Left kidney (tissue), 2 donors: ENCODE measurements around the gene CDK19. TPM values are rescaled to one million over a fixed set of nuclear protein-coding genes. Genes with fewer than 3 reads are reported as not detected.
"Not testable (repeated sequence)": the region's sequence is repeated elsewhere in the genome, so short reads cannot be mapped to it uniquely, and the experiment has no call there.

Source experiments
- DNase-seq: peaks from one replicate; pipeline ENCODE4 v3.0.0-alpha.2; 2013
- polyA plus RNA-seq: library from polyadenylated mRNA; unstranded; fragments of 120-200 nt; gene quantifications from one replicate; pipeline ENCODE4 v1.2.1, GENCODE V29; 2013; ENCODE audit not compliant: insufficient read length

CDK19 gene
- polyA plus RNA-seq, 1 donor: 43.8 TPM

DNA sequence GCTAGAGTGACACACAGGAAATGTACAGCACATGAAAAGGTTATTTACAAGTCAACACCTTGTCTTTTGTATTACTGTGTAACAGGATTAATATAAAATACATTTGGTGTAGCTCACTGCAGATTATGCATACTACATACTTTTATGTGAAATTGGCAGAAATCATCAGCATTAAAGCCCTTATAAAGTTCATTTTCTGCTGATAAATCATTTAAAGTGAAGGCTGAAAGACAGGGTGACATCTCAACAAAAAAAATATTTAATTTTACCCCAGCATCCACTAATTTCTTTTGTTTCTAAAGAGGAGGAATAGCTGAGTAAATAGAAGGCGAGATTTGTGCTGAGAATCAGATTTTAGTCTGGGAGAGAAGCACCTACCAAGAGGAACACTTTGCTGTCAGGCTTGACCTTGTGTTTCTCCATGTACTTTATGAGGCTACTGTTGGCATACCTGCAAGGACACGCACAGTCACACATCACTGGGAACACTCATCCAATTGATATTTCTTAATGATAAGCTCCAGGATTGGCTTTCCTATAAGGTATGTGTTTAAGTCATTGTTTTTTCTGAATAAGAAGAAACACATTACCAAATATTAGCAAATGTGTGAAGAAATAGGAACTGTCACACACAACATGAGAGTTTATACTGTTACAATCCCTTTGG is 192.2 kb downstream of the CDK19 start:
- no peak for DNase-seq

DNA sequence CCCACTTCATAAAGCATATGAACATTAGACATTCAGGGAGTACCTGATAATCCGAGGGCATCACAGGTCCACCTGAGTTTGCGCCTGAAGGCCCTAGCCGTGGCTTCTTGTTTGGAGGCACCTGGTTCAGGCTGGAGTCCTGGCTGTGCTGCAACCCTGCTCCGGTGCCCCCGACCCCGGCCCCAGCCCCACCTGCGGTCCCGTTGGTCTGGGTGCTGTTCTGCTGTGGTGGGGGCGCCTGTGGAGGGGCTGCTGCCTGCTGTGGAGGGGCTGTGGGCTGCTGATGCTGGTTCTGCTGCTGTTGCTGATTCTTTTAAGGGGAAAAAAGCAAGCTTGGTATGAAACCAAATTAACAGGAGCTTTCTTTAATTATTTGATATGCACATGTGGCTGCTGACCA is 194.2 kb downstream of the CDK19 start:
- DNase-seq: no peak

DNA sequence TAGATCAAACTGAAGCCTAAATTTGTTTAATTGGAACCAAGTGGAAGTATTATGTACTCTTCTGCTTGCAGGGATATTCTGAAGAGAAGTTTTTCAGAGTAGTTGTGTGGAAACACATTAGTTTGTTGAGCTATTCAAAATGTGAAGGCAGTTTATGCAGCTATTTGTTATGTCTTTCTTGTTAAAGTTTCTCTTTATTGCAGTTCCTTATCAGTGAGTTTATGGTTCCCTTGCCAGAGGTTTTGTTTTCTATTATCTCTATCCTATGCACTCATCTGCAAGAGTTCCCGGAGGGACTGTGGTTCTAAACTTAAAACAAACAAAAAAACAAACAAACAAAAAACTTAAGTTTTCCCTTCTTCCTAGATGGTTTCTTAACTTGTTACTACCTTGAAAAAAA is 195.2 kb downstream of the CDK19 start:
- DNase-seq: no peak

GRCh38 chr6:110619275-110619908 is 195.9 kb downstream of the CDK19 start:
- DNase-seq: no peak

GRCh38 chr6:110618591-110619267 is 196.5 kb downstream of the CDK19 start:
- DNase-seq: no peak

GRCh38 chr6:110617057-110617456 is 198.2 kb downstream of the CDK19 start:
- DNase-seq: no peak

GRCh38 chr6:110615722-110616121 is 199.5 kb downstream of the CDK19 start:
- no peak for DNase-seq

GRCh38 chr6:110614586-110614985 is 200.7 kb downstream of the CDK19 start:
- no peak for DNase-seq

GRCh38 chr6:110614106-110614505 is 201.2 kb downstream of the CDK19 start:
- DNase-seq: no peak

- no peak for DNase-seq
These were observed 201.9 kb downstream of the CDK19 start for GRCh38 chr6:110613356-110613755.

DNA sequence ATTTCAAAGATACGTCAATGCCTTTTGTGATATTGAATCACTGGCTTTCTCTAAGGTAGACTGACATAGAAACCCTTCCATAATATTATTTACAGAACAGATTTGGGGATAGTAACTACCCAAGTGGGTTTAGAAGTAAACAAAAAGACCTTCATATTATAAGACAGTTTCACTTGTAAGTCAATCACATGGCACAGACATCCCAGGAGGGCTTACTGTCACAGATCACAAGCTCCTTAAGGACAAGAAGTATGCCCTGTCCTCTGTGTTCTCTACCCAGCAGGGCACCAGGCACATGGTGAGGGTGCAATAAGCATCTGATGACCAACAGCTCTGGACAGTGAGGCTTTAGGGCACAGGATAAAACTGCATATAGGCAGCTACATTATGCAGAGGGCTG is 203.0 kb downstream of the CDK19 start:
- no peak for DNase-seq

GRCh38 chr6:110609101-110609500 is 206.2 kb downstream of the CDK19 start:
- DNase-seq: no peak

DNA sequence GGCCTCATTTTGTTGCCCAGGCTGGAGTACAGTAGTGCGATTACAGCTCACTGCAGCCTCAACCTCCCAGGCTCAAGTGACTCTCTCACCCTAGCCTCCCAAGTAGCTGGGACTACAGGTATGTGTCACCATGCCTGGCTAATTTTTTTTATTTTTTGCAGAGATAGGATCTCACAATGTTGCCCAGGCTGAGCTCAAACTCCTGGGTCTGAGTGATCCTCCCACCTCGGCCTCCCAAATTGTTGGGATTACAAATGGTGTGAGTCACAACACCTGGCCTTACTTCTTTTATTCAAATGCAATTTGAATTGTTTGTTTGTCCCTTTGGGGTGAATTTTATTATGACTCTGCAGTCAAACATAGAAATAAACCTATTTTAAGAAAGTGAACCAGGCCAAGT is 207.1 kb downstream of the CDK19 start:
- no peak for DNase-seq

- DNase-seq: no peak
These were observed 209.1 kb downstream of the CDK19 start for GRCh38 chr6:110606151-110606550.

- not testable (repeated sequence) for DNase-seq
These were observed 214.6 kb downstream of the CDK19 start for GRCh38 chr6:110600640-110601039.

GRCh38 chr6:110597761-110598160 is 217.5 kb downstream of the CDK19 start:
- peak; percentile 64 for DNase-seq

DNA sequence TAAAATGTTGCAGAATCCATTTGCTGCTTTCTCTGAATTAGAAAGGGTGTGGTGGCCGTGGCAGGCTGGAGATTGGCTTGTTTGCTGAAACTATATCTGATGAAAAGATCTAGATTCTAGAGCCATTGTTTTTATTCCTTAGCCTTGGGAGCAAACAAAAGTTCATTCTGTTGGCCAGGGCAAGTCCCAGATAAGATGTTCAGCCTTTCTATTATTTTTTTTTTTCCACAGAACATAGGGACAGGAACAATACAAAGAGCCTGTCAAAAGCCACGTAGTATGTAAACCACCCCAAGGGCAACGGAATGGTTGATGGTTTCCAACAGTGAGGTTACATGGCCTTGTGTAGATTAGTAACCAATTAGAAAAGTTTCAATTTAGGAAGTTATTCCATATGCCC is 218.9 kb downstream of the CDK19 start:
- DNase-seq: no peak

- no peak for DNase-seq
These were observed 220.2 kb downstream of the CDK19 start for GRCh38 chr6:110595112-110595511.

GRCh38 chr6:110593637-110594036 is 221.6 kb downstream of the CDK19 start:
- no peak for DNase-seq

DNA sequence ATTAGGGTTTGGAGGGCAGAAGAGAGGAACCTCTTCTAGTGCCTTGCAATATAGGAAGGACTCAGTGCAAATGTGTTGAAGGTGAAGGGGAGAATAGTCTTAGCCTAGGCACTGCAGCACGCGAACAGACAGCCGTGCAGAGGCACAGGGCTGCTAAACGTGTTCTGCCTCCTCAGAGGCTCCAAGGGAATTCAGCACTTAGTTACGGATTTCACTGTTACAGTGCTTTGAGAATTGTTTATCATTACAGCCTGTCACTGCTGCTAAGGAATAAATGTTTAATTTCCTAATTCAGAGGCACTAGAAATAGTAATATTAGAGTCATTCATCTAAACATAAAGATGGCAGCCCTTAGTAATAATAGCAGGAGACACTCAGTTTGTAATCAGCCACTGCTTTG is 222.5 kb downstream of the CDK19 start:
- DNase-seq: no peak

DNA sequence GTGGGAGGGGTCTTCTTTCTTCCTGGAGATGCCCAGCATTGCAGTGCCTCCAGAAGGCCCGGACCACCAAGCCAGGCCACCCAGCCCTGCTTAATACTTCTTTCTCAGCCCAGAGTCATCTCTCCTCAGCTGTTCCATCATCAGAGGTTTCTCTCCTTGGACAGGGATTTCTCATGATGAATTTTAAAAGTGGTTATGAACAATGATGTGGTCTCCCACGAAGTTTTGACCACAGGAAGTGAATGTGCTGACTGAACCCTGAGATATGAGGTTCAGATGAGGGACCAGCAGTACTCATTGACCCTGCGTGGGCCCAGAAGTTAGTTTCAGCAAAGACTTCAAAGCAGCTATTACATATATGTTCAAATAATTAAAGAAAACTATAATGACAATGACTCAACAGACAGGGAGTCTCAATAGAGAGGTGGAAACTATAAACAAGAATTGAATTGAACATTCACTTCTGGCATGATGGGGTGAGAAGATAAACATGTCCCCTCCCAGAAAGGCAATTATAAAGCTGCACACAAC is 224.4 kb downstream of the CDK19 start:
- no peak for DNase-seq

DNA sequence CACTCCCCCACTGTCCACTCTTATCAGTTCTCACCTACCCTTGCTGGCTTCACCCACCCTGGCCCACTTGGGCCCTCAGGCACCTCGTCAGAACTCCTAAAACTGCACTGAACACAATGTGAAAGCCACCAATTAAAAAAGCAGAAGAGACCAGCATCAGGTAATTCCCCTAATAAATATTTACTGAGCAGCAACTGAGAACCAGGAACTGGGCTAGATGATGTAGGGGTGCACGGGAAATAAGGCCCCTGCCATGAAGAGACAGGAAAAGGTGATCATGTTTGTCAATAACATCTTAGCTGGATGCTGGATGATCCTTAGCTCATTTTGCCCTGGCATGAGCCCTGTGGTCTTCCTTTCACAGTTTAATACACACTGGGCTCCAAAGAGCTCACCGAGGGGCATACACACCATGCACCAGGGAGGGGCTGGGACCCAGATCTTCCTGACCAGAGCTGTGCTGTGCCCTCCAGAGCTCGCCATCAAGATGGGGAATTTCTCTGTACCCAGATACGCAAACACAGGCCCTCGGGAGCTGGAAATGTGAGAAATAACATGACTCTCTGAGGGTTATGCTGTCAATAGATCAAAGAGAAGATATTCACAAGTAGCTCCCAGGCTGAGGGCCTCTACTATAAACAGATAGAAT is 225.3 kb downstream of the CDK19 start:
- DNase-seq: no peak

- no peak for DNase-seq
These were observed 227.9 kb downstream of the CDK19 start for GRCh38 chr6:110587328-110587727.
